ENCODE data around the gene STX3. TPM values are rescaled to one million over a fixed set of nuclear protein-coding genes. Genes with fewer than 3 reads are reported as not detected.

STX3 gene
- total RNA-seq, 1 donor from 2014 or later = 42.1 TPM

DNA sequence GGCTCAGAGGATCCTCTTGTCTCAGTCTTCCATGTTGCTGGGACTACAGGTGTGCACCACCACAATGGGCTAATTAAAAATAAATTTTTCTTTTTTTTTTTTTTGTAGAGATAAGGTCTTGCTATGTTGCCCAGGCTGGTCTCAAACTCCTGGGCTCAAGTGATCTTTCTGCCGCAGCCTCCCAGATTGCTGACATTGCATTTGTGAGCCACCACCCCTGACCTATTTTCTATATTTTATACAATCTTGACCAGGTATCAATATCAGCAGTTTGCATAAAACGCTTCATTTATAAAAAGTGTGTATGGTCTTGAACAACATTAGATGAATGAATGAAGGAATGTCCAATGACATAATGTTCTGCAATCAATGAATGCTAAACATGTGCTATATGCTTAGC, 9.1 kb upstream of the STX3 start:
- no peaks in the 10 kb centered on the region for H3K27me3 Mint-ChIP-seq (ENCODE audit: unreplicated experiment)
- DNase-seq = no peak
- H3K4me1 Mint-ChIP-seq (ENCODE audit: low read depth, unreplicated experiment) = no peaks in the 10 kb centered on the region
- no peak overlapping the region for H3K4me3 Mint-ChIP-seq (ENCODE audit: unreplicated experiment)
- no peak for TF ChIP-seq CTCF (IDR thresholded peaks at IDR 0.05; ENCODE audit: partially characterized antibody, unreplicated experiment)
- H3K27ac Mint-ChIP-seq (ENCODE audit: unreplicated experiment) = no peak overlapping the region
- no peaks in the 10 kb centered on the region for H3K9me3 Mint-ChIP-seq (ENCODE audit: unreplicated experiment)
- H3K36me3 Mint-ChIP-seq (ENCODE audit: unreplicated experiment) = no peaks in the 10 kb centered on the region

DNA sequence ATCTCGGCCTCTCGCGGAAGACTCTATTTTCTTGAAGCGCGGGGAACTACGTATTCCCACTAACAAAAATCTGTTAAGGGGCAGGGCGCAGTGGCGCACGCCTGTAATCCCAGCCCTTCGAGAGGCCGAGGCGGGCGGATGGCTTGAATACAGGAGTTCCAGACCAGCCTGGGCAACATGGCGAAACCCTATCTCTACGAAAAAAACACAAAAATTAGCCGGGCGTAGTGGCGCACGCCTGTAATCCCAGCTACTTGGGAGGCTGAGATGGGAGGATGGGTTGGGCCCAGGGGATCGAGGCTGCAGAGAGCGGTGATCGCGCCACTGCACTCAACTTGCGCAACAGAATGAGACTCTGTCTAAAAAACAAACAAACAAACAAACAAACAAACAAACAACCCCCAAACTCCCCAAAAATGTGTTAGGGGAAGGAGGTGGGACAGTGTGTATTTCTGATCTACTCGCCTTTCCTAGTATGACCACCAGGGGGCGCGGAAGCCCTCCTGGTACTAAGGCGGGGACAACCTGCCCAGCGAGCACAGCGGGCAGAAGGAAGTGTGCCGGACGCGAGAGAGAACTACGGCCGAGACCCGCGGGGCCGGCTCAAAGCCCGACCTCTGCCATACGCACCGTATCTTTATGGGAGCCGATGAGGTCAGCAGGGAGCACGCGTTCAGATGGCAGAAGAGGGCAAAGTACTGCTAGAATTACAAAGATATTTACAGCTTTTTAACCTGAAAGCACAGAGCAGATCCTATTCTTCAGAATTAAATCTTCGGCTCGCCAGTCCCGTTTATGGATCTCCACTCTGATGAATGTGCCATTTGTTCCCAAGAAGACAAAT, 1.3 kb upstream of the STX3 start:
- H3K27ac Mint-ChIP-seq (ENCODE audit: unreplicated experiment) = peak overlapping the region; percentile 92
- peaks cover 9% of the 10 kb centered on the region for H3K9me3 Mint-ChIP-seq (ENCODE audit: unreplicated experiment)
- peaks cover 8% of the 10 kb centered on the region for H3K4me1 Mint-ChIP-seq (ENCODE audit: low read depth, unreplicated experiment)
- no peaks in the 10 kb centered on the region for H3K36me3 Mint-ChIP-seq (ENCODE audit: unreplicated experiment)
- peak; percentile 97 for TF ChIP-seq CTCF (IDR thresholded peaks at IDR 0.05; ENCODE audit: partially characterized antibody, unreplicated experiment)
- H3K4me3 Mint-ChIP-seq (ENCODE audit: unreplicated experiment) = peak overlapping the region; percentile 100
- H3K27me3 Mint-ChIP-seq (ENCODE audit: unreplicated experiment) = peaks cover 15% of the 10 kb centered on the region
- peak; percentile 88 for DNase-seq

GRCh38 chr11:59754494-59754858, 700 bp upstream of the STX3 start:
- no peak for TF ChIP-seq CTCF (IDR thresholded peaks at IDR 0.05; ENCODE audit: partially characterized antibody, unreplicated experiment)
- peaks cover 9% of the 10 kb centered on the region for H3K9me3 Mint-ChIP-seq (ENCODE audit: unreplicated experiment)
- peaks cover 15% of the 10 kb centered on the region for H3K27me3 Mint-ChIP-seq (ENCODE audit: unreplicated experiment)
- H3K4me1 Mint-ChIP-seq (ENCODE audit: low read depth, unreplicated experiment) = peaks cover 11% of the 10 kb centered on the region
- no peaks in the 10 kb centered on the region for H3K36me3 Mint-ChIP-seq (ENCODE audit: unreplicated experiment)
- peak overlapping the region; percentile 92 for H3K27ac Mint-ChIP-seq (ENCODE audit: unreplicated experiment)
- H3K4me3 Mint-ChIP-seq (ENCODE audit: unreplicated experiment) = peak overlapping the region; percentile 100
- no peak for DNase-seq

DNA sequence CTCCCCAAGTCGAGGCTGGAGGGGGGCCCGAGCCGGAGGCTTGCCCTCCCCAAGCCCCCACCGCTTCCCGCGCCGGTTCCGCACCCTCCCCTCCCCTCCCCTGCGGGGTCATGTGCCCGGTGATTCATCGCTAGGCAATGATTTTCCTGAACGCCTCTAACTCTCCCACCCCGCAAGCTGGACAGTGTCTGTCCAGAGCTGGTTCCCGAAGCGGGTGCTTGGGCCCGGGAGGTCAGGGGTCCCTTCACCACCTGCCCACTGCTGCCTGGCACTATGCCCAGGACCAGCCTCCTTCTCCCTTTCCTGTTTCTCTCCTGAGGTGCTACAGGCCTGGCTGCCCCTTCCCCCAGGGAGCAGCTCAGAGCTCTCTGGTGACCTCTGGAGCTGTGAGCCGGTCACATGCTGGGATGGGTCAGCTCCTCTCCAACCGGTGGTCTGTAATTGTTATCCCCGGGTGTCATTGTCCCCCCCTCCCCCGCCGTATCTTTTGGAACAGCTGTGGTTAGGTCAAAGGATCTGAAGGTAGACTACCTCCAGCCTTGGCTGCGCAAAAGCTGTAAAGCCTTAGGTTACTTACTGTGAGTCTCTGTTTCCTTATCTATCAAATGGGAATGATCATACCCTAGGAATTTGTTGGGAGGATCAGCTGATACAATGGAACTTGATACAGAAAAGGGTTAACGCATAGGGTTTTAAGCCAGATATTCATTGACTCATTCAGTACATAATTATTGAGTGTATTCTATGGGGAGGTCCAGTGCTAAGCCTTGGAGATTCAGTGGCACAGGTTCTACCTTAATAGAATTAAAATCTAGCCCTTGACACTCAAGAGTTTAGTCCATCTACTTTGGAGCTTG, 753 bp downstream of the STX3 start:
- Mint-ChIP-seq H3K4me1 (ENCODE audit: low read depth, unreplicated experiment) (peaks cover 16% of the 10 kb centered on the region), H3K27ac (ENCODE audit: unreplicated experiment) (peak overlapping the region; percentile 80), H3K36me3 (ENCODE audit: unreplicated experiment) (no peaks in the 10 kb centered on the region), H3K9me3 (ENCODE audit: unreplicated experiment) (peaks cover 9% of the 10 kb centered on the region), H3K4me3 (ENCODE audit: unreplicated experiment) (peak overlapping the region; percentile 89), H3K27me3 (ENCODE audit: unreplicated experiment) (peaks cover 15% of the 10 kb centered on the region)
- TF ChIP-seq CTCF (IDR thresholded peaks at IDR 0.05; ENCODE audit: partially characterized antibody, unreplicated experiment) = no peak
- DNase-seq = peak; percentile 61

- H3K4me1 Mint-ChIP-seq (ENCODE audit: low read depth, unreplicated experiment) = peaks cover 21% of the 10 kb centered on the region
- H3K36me3 Mint-ChIP-seq (ENCODE audit: unreplicated experiment) = no peaks in the 10 kb centered on the region
- TF ChIP-seq CTCF (IDR thresholded peaks at IDR 0.05; ENCODE audit: partially characterized antibody, unreplicated experiment) = no peak
- peaks cover 15% of the 10 kb centered on the region for H3K27me3 Mint-ChIP-seq (ENCODE audit: unreplicated experiment)
- peak overlapping the region; percentile 14 for H3K27ac Mint-ChIP-seq (ENCODE audit: unreplicated experiment)
- DNase-seq = no peak
- peak overlapping the region; percentile 89 for H3K4me3 Mint-ChIP-seq (ENCODE audit: unreplicated experiment)
- peaks cover 9% of the 10 kb centered on the region for H3K9me3 Mint-ChIP-seq (ENCODE audit: unreplicated experiment)
Measured at GRCh38 chr11:59756558-59756840, 1.3 kb downstream of the STX3 start.

Data from glutamatergic neuron (in vitro differentiated cells).